K562 (cell line): ENCODE measurements around the gene GPX5. TPM values are rescaled to one million over a fixed set of nuclear protein-coding genes. Genes with fewer than 3 reads are reported as not detected.
A peak's percentile ranks its signal among the peaks of the same experiment; 100 is the strongest.

Source experiments
- HDAC1 ChIP-seq, 2 experiments: fragments of 450-650 bp; IDR thresholded peaks; 2 replicates each; pipeline ENCODE4 v1.6.1; 2016 to 2017; ENCODE audit warnings: inconsistent platforms in 1 of 2, mild to moderate bottlenecking in 1 of 2, moderate library complexity in 1 of 2
- polyA plus RNA-seq, 8 experiments: library from polyadenylated mRNA; depleted of rRNA in 4 of 8; stranded (reverse) in 5 of 8; unstranded in 3 of 8; fragments of >200 nt; fragmentation: Nextera tagmentation in 2 of 8; fragmentation: Illumina TruSeq in 1 of 8; extraction: Ambion mirVana in 2 of 8; extraction: Trizol in 1 of 8; gene quantifications; 2 replicates each; pipeline versions ENCODE4 v1.2.1 to v1.2.3, GENCODE V29; 2011 to 2014; ENCODE audit warnings: inconsistent platforms in 1 of 8, missing spikeins in 1 of 8
- total RNA-seq, 7 experiments: library from RNA; depleted of rRNA in 6 of 7; stranded (reverse); fragments of >200 nt in 6 of 7; fragmentation: Illumina TruSeq in 2 of 7; extraction: Trizol in 2 of 7; gene quantifications; 2 replicates each; pipeline versions ENCODE4 v1.2.1 to v1.2.3, GENCODE V29; 2011 to 2021; ENCODE audit warnings: low replicate concordance in 1 of 7
- TF ChIP-seq, protein P1 (sequence below), 3 experiments: fragments of 200-800 bp in 1 of 3; fragments of 250-450 bp in 1 of 3; fragments of 450-650 bp in 1 of 3; sonication (Bioruptor Pico) in 1 of 3; sonication (Bioruptor generic) in 1 of 3; formaldehyde crosslinking in 1 of 3; IDR thresholded peaks; 2 replicates each; pipeline versions ENCODE4 v1.6.1 to v1.8.0; 2016 to 2022; ENCODE audit warnings: mild to moderate bottlenecking in 2 of 3, missing genetic modification characterization in 2 of 3, missing compliant biosample characterization in 1 of 3, moderate library complexity in 1 of 3
- TF ChIP-seq, protein P2 (sequence below): fragments of 200-800 bp; sonication (Bioruptor generic); IDR thresholded peaks from 2 replicates; pipeline ENCODE4 v1.6.1; 2016; ENCODE audit warnings: missing genetic modification characterization, missing compliant biosample characterization

GPX5 gene
- total and polyA plus RNA-seq, 9 of the 15 experiments (the other 6 are each of a cell fraction or from before 2014, with no cell fraction given), result 0.07 to 0.18 (median 0.15) TPM; not detected in 6

- 0 out of 4 replicates have a peak, but pooled peaks of 1 of the 2 experiments have one; percentile 6 for TF ChIP-seq HDAC1 (IDR thresholded peaks at IDR 0.05)
- TF ChIP-seq, protein P1, sequence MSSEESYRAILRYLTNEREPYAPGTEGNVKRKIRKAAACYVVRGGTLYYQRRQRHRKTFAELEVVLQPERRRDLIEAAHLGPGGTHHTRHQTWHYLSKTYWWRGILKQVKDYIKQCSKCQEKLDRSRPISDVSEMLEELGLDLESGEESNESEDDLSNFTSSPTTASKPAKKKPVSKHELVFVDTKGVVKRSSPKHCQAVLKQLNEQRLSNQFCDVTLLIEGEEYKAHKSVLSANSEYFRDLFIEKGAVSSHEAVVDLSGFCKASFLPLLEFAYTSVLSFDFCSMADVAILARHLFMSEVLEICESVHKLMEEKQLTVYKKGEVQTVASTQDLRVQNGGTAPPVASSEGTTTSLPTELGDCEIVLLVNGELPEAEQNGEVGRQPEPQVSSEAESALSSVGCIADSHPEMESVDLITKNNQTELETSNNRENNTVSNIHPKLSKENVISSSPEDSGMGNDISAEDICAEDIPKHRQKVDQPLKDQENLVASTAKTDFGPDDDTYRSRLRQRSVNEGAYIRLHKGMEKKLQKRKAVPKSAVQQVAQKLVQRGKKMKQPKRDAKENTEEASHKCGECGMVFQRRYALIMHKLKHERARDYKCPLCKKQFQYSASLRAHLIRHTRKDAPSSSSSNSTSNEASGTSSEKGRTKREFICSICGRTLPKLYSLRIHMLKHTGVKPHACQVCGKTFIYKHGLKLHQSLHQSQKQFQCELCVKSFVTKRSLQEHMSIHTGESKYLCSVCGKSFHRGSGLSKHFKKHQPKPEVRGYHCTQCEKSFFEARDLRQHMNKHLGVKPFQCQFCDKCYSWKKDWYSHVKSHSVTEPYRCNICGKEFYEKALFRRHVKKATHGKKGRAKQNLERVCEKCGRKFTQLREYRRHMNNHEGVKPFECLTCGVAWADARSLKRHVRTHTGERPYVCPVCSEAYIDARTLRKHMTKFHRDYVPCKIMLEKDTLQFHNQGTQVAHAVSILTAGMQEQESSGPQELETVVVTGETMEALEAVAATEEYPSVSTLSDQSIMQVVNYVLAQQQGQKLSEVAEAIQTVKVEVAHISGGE (CRISPR knock-in tag; IDR thresholded peaks at IDR 0.05), result peak in 1 of 3 experiments; percentile 74; a peak in 2 of 6 replicates
- TF ChIP-seq, protein P2, sequence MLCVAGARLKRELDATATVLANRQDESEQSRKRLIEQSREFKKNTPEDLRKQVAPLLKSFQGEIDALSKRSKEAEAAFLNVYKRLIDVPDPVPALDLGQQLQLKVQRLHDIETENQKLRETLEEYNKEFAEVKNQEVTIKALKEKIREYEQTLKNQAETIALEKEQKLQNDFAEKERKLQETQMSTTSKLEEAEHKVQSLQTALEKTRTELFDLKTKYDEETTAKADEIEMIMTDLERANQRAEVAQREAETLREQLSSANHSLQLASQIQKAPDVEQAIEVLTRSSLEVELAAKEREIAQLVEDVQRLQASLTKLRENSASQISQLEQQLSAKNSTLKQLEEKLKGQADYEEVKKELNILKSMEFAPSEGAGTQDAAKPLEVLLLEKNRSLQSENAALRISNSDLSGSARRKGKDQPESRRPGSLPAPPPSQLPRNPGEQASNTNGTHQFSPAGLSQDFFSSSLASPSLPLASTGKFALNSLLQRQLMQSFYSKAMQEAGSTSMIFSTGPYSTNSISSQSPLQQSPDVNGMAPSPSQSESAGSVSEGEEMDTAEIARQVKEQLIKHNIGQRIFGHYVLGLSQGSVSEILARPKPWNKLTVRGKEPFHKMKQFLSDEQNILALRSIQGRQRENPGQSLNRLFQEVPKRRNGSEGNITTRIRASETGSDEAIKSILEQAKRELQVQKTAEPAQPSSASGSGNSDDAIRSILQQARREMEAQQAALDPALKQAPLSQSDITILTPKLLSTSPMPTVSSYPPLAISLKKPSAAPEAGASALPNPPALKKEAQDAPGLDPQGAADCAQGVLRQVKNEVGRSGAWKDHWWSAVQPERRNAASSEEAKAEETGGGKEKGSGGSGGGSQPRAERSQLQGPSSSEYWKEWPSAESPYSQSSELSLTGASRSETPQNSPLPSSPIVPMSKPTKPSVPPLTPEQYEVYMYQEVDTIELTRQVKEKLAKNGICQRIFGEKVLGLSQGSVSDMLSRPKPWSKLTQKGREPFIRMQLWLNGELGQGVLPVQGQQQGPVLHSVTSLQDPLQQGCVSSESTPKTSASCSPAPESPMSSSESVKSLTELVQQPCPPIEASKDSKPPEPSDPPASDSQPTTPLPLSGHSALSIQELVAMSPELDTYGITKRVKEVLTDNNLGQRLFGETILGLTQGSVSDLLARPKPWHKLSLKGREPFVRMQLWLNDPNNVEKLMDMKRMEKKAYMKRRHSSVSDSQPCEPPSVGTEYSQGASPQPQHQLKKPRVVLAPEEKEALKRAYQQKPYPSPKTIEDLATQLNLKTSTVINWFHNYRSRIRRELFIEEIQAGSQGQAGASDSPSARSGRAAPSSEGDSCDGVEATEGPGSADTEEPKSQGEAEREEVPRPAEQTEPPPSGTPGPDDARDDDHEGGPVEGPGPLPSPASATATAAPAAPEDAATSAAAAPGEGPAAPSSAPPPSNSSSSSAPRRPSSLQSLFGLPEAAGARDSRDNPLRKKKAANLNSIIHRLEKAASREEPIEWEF, result no peak
Measured at GRCh38 chr6:28489366-28490204, 36.1 kb upstream of the GPX5 start (continued).
